Activated CD8-positive, alpha-beta memory T cell treated with anti-CD3 and anti-CD28 coated beads for 36 hours (primary cell): ENCODE results near the gene ZNF600. TPM values are rescaled to one million over a fixed set of nuclear protein-coding genes. Genes with fewer than 3 reads are reported as not detected.

Source experiments
- total RNA-seq, 2 experiments: library from RNA; stranded (reverse); gene quantifications; one replicate each; pipeline ENCODE4 v1.2.3, GENCODE V29; 2021

The ZNF600 gene
- total RNA-seq, 2 experiments from 2014 or later = 16.1 to 17.8 TPM

Other genes starting within 250 kb of the ZNF600 start
- 10 to 100 TPM; 15.8 to 16.4 TPM for gene ZNF701, start 216.5 kb downstream of the ZNF600 start, total RNA-seq
- 10 to 100 TPM; 25.3 to 25.9 TPM for gene ZNF83, start 148.4 kb downstream of the ZNF600 start, total RNA-seq
- 10 to 100 TPM; 20.0 to 20.8 TPM for gene ZNF611, start 51.7 kb downstream of the ZNF600 start, total RNA-seq
- gene ZNF28, start 34.8 kb upstream of the ZNF600 start, total RNA-seq = 10 to 100 TPM; 13.9 to 15.4 TPM
- gene ZNF468, start 70.8 kb upstream of the ZNF600 start, total RNA-seq = 1 to 10 TPM; 9.9 to 10.0 TPM
- gene ZNF320, start 110.8 kb upstream of the ZNF600 start, total RNA-seq = 10 to 100 TPM; 11.2 to 13.3 TPM
- gene ZNF888, start 136.6 kb upstream of the ZNF600 start, total RNA-seq = 1 to 10 TPM; 3.6 to 4.4 TPM
- gene ZNF816, start 176.1 kb upstream of the ZNF600 start, total RNA-seq = 10 to 100 TPM in 1 of 2 experiments, 1 to 10 TPM in 1; 9.0 to 10.0 TPM
- not detected for gene ERVV-1, start 227.1 kb upstream of the ZNF600 start, total RNA-seq